Measurements from ENCODE around the gene CREB5. TPM values are rescaled to one million over a fixed set of nuclear protein-coding genes. Genes with fewer than 3 reads are reported as not detected.

The CREB5 gene
- total and polyA plus RNA-seq, 2 of the 8 experiments (the other 6 are each of a cell fraction or from before 2014, with no cell fraction given), result 2.4 to 2.7 TPM

- Histone ChIP-seq H2BK15ac (ENCODE audit: low read length) (no peak overlapping the region), H4K91ac (replicated peaks; ENCODE audit: insufficient read length, low read length) (no peak overlapping the region), H3K27me3 (replicated peaks in 1 of 4; ENCODE audit: control insufficient read depth in 3 of 4, extremely low read depth in 1 of 4, insufficient read depth in 3 of 4, low read length in 3 of 4) (no peaks in the 10 kb centered on the region), H3K36me3 (ENCODE audit: control insufficient read depth in 2 of 4, insufficient read depth in 4 of 4, low read length in 3 of 4) (no peaks in the 10 kb centered on the region), H3K9me3 (ENCODE audit: insufficient read depth in 2 of 2, low read depth in 1 of 2, low read length in 1 of 2) (no peaks in the 10 kb centered on the region), H2BK120ac (replicated peaks; ENCODE audit: low read depth, low read length) (no peak overlapping the region), H4K20me1 (replicated peaks in 1 of 2; ENCODE audit: control insufficient read depth in 1 of 2, insufficient read depth in 2 of 2, low read length in 2 of 2) (no peaks in the 10 kb centered on the region), H3K27ac (ENCODE audit: low read depth, low read length) (no peak overlapping the region), H3K79me1 (ENCODE audit: low read depth, low read length) (no peaks in the 10 kb centered on the region), H4K8ac (ENCODE audit: extremely low read depth, insufficient read depth, low read length) (no peak overlapping the region), H3K4ac (replicated peaks; ENCODE audit: insufficient read length, low read depth, low read length) (no peak overlapping the region), H2BK12ac (ENCODE audit: low read depth, low read length) (no peak overlapping the region), H3K4me3 (ENCODE audit: extremely low read depth in 1 of 4, insufficient read depth in 2 of 4, low read depth in 3 of 4, low read length in 4 of 4) (no peak overlapping the region), H3K4me1 (replicated peaks in 1 of 4; ENCODE audit: control insufficient read depth in 3 of 4, insufficient read depth in 4 of 4, low read length in 3 of 4) (no peaks in the 10 kb centered on the region), H2BK5ac (ENCODE audit: low read depth, low read length) (no peak overlapping the region), H3K23me2 (ENCODE audit: low read depth, low read length) (no peaks in the 10 kb centered on the region), H3K56ac (replicated peaks; ENCODE audit: insufficient read length, low read depth, low read length) (no peak overlapping the region), H3K23ac (ENCODE audit: insufficient read length) (no peak overlapping the region), H3K79me2 (ENCODE audit: control insufficient read depth in 1 of 2, insufficient read depth in 2 of 2, low read length in 2 of 2) (no peaks in the 10 kb centered on the region), H4K5ac (ENCODE audit: insufficient read length, low read depth, low read length) (no peak overlapping the region), H2BK20ac (ENCODE audit: low read length) (no peak overlapping the region), H3K9ac (replicated peaks in 1 of 4; ENCODE audit: extremely low read depth in 1 of 4, low read depth in 3 of 4, low read length in 3 of 4) (no peak overlapping the region), H2AFZ (ENCODE audit: low read length) (0 out of 2 replicates have a peak overlapping the region, but pooled peaks have one; percentile 27), H3K18ac (ENCODE audit: extremely low read depth, low read length) (no peak overlapping the region), H3K4me2 (ENCODE audit: insufficient read depth in 1 of 2, low read depth in 2 of 2, low read length in 2 of 2) (no peak overlapping the region), H3K14ac (ENCODE audit: insufficient read length) (no peak overlapping the region), H2AK5ac (ENCODE audit: low read depth, low read length) (no peak overlapping the region)
- ChIA-PET POLR2A (ENCODE audit: partially characterized antibody) (no interaction called here), CTCF (ENCODE audit: partially characterized antibody) (interaction anchor here (1.0 kb wide), 1 partner anchor 27 kb away, joined by 3 read pairs; no protein-coding TSS in a partner anchor)
- FAIRE-seq (no peak), DNase-seq (ENCODE audit: low read depth in 1 of 2, low spot score in 2 of 2) (no peak)
- WGBS, 2 experiments (ENCODE audit: extremely low coverage in 1 of 2, insufficient coverage in 1 of 2, insufficient read length in 1 of 2, insufficient replicate concordance in 2 of 2, low coverage in 1 of 2, low lambda C conversion rate in 2 of 2, missing lambda C conversion rate in 1 of 2), result 88% methylated on average over 8 of the region's 8 CpGs; no CpG with 5 or more reads in 1 of the 2 experiments
- TF ChIP-seq EGR1 (IDR thresholded peaks at IDR 0.05; ENCODE audit: borderline replicate concordance, low read depth, low read length) (no peak), HDAC6 (IDR thresholded peaks at IDR 0.05; ENCODE audit: low read depth, low read length) (no peak), ATF3 (IDR thresholded peaks at IDR 0.05; ENCODE audit: insufficient read depth, low read depth, low read length) (no peak), CBX8 (IDR thresholded peaks at IDR 0.05; ENCODE audit: borderline replicate concordance, low read depth, low read length) (no peak), CBX5 (IDR thresholded peaks at IDR 0.05; ENCODE audit: low read depth, low read length) (no peak), POU5F1 (IDR thresholded peaks at IDR 0.05; ENCODE audit: low read depth, low read length) (no peak), CREB1 (IDR thresholded peaks at IDR 0.05) (no peak), NRF1 (IDR thresholded peaks at IDR 0.05; ENCODE audit: low read depth, low read length) (no peak)
These were observed 61.9 kb downstream of the CREB5 start for GRCh38 chr7:28474282-28474638.
